HepG2 (cell line): ENCODE measurements around the gene ZNF625. TPM values are rescaled to one million over a fixed set of nuclear protein-coding genes. Genes with fewer than 3 reads are reported as not detected.
A peak's percentile ranks its signal among the peaks of the same experiment; 100 is the strongest.

ENCODE experiments used
- CBX5 ChIP-seq: sonication (generic); formaldehyde crosslinking; IDR thresholded peaks from 2 replicates; pipeline ENCODE4 v1.4.0; 2020; ENCODE audit warnings: missing genetic modification reagents, borderline replicate concordance
- E2F1 ChIP-seq: sonication (generic); formaldehyde crosslinking; IDR thresholded peaks from 2 replicates; pipeline ENCODE4 v1.5.0; 2020; ENCODE audit warnings: missing genetic modification reagents
- GZF1 ChIP-seq: sonication (generic); formaldehyde crosslinking; IDR thresholded peaks from 2 replicates; pipeline ENCODE4 v1.5.1; 2020; ENCODE audit warnings: mild to moderate bottlenecking, missing genetic modification reagents
- HMG20B ChIP-seq: conservative IDR thresholded peaks from 2 replicates; pipeline ENCODE4 v1.6.1; 2016; ENCODE audit warnings: missing genetic modification reagents, missing compliant biosample characterization
- MEF2D ChIP-seq: sonication (generic); formaldehyde crosslinking; IDR thresholded peaks from 2 replicates; pipeline ENCODE4 v1.5.1; 2020; ENCODE audit warnings: mild to moderate bottlenecking, missing genetic modification reagents
- MXI1 ChIP-seq: IDR thresholded peaks from 3 replicates; pipeline ENCODE4 v1.6.1; 2012; ENCODE audit warnings: low read depth, low read length, inconsistent platforms, borderline replicate concordance
- NFE2L2 ChIP-seq: fragments of 150-350 bp; IDR thresholded peaks from 2 replicates; pipeline ENCODE4 v1.6.1; 2014; ENCODE audit warnings: low read length
- NRL ChIP-seq: sonication (generic); formaldehyde crosslinking; IDR thresholded peaks from 2 replicates; pipeline ENCODE4 v1.5.0; 2020; ENCODE audit warnings: missing genetic modification reagents, mild to moderate bottlenecking, moderate library complexity, borderline replicate concordance
- RBM39 ChIP-seq: fragments of 200-400 bp; formaldehyde crosslinking; IDR thresholded peaks from one replicate; pipeline ENCODE4 v1.6.1; 2018; ENCODE audit warnings: antibody characterized with exemption, mild to moderate bottlenecking, low read depth, low read length; ENCODE audit not compliant: poor library complexity, severe bottlenecking
- RELA ChIP-seq: sonication (generic); formaldehyde crosslinking; IDR thresholded peaks from 2 replicates; pipeline ENCODE4 v1.4.0; 2020; ENCODE audit warnings: missing genetic modification reagents
- SMARCE1 ChIP-seq: fragments of 450-650 bp; IDR thresholded peaks from 2 replicates; pipeline ENCODE4 v1.6.1; 2017; ENCODE audit warnings: borderline replicate concordance
- SRSF1 ChIP-seq: fragments of 200-400 bp; formaldehyde crosslinking; optimal IDR thresholded peaks from 2 replicates; pipeline ENCODE3; 2017; ENCODE audit warnings: mild to moderate bottlenecking, low read depth, low read length, moderate library complexity
- TBX2 ChIP-seq: sonication (generic); formaldehyde crosslinking; IDR thresholded peaks from 2 replicates; pipeline ENCODE4 v1.5.0; 2020; ENCODE audit warnings: missing genetic modification reagents, mild to moderate bottlenecking, borderline replicate concordance
- TERF1 ChIP-seq: sonication (generic); formaldehyde crosslinking; IDR thresholded peaks from 2 replicates; pipeline ENCODE4 v1.8.0; 2022; ENCODE audit warnings: mild to moderate bottlenecking, missing genetic modification reagents, moderate library complexity
- TGIF2 ChIP-seq: IDR thresholded peaks from 2 replicates; pipeline ENCODE4 v1.6.1; 2016; ENCODE audit warnings: control low read depth, missing compliant biosample characterization
- TMF1 ChIP-seq: sonication (generic); formaldehyde crosslinking; IDR thresholded peaks from 2 replicates; pipeline ENCODE4 v1.8.1; 2022; ENCODE audit warnings: low read depth, missing genetic modification reagents
- ZBTB34 ChIP-seq: sonication (generic); formaldehyde crosslinking; IDR thresholded peaks from 2 replicates; pipeline ENCODE4 v1.8.0; 2022; ENCODE audit warnings: mild to moderate bottlenecking, missing genetic modification reagents
- ZNF225 ChIP-seq: sonication (generic); formaldehyde crosslinking; IDR thresholded peaks from 2 replicates; pipeline ENCODE4 v1.4.0; 2020; ENCODE audit warnings: mild to moderate bottlenecking, missing genetic modification reagents
- ZNF275 ChIP-seq: sonication (generic); formaldehyde crosslinking; IDR thresholded peaks from 2 replicates; pipeline ENCODE4 v1.8.0; 2022; ENCODE audit warnings: missing genetic modification reagents, mild to moderate bottlenecking, inconsistent platforms, borderline replicate concordance
- ZNF460 ChIP-seq: sonication (generic); formaldehyde crosslinking; IDR thresholded peaks from 2 replicates; pipeline ENCODE4 v1.5.1; 2020; ENCODE audit warnings: missing genetic modification reagents, mild to moderate bottlenecking, borderline replicate concordance
- ZNF501 ChIP-seq: sonication (generic); formaldehyde crosslinking; IDR thresholded peaks from 2 replicates; pipeline ENCODE4 v1.5.1; 2020; ENCODE audit warnings: mild to moderate bottlenecking, moderate library complexity, missing genetic modification reagents
- ZNF552 ChIP-seq: sonication (generic); formaldehyde crosslinking; IDR thresholded peaks from 2 replicates; pipeline ENCODE4 v1.9.0; 2022; ENCODE audit warnings: missing genetic modification reagents, mild to moderate bottlenecking, borderline replicate concordance
- ZNF616 ChIP-seq: sonication (generic); formaldehyde crosslinking; IDR thresholded peaks from 2 replicates; pipeline ENCODE4 v1.5.0; 2020; ENCODE audit warnings: low read depth, mild to moderate bottlenecking, missing genetic modification reagents
- ZNF660 ChIP-seq: sonication (generic); formaldehyde crosslinking; IDR thresholded peaks from 2 replicates; pipeline ENCODE4 v1.5.1; 2020; ENCODE audit warnings: mild to moderate bottlenecking, low read depth, missing genetic modification reagents, borderline replicate concordance
- ZNF816 ChIP-seq: sonication (generic); formaldehyde crosslinking; IDR thresholded peaks from 2 replicates; pipeline ENCODE4 v1.8.0; 2022; ENCODE audit warnings: missing genetic modification reagents, mild to moderate bottlenecking, borderline replicate concordance
- ZSCAN30 ChIP-seq: sonication (generic); formaldehyde crosslinking; IDR thresholded peaks from 2 replicates; pipeline ENCODE4 v1.5.0; 2020; ENCODE audit warnings: mild to moderate bottlenecking, missing genetic modification reagents
- polyA plus RNA-seq, 8 experiments: library from polyadenylated mRNA; depleted of rRNA in 3 of 8; stranded (reverse) in 7 of 8; unstranded in 1 of 8; fragments of >200 nt; fragmentation: Illumina TruSeq in 4 of 8; extraction: Trizol in 4 of 8; gene quantifications; 2 replicates each; pipeline versions ENCODE4 v1.2.1 to v1.2.3, GENCODE V29; 2011 to 2016; ENCODE audit warnings: low read depth in 4 of 8, missing spikeins in 1 of 8, mixed read lengths in 1 of 8; ENCODE audit not compliant: insufficient read depth in 1 of 8
- total RNA-seq, 5 experiments: library from RNA; depleted of rRNA; stranded (reverse); fragments of >200 nt; fragmentation: Illumina TruSeq; extraction: Trizol; gene quantifications; 2 replicates each; pipeline ENCODE4 v1.2.3, GENCODE V29; 2016; ENCODE audit warnings: low read depth in 1 of 5

The ZNF625 gene
- total and polyA plus RNA-seq, 2 of the 13 experiments (the other 11 are each of a cell fraction or from before 2014, with no cell fraction given): 1.7 to 12.2 TPM

GRCh38 chr19:12156223-12157058, at the start of gene ZNF625 (continued):
- peak; percentile 77 for TF ChIP-seq ZNF501 (CRISPR knock-in tag)
- TF ChIP-seq ZNF460: no peak
- TF ChIP-seq E2F1 (CRISPR knock-in tag): peak; percentile 68
- TF ChIP-seq RBM39: no peak
- peak; percentile 76; the same call in 1 of the 2 replicates for TF ChIP-seq ZNF225
- TF ChIP-seq TERF1: no peak
- TF ChIP-seq ZBTB34 (CRISPR knock-in tag): no peak
- TF ChIP-seq NFE2L2: no peak
- TF ChIP-seq NRL (CRISPR knock-in tag): no peak; the same call in 1 of the 2 replicates
- TF ChIP-seq MEF2D (CRISPR knock-in tag): peak; percentile 65
- TF ChIP-seq GZF1 (CRISPR knock-in tag): 0 out of 2 replicates have a peak, but pooled peaks have one; percentile 28
- peak; percentile 63; the same call in 1 of the 3 replicates for TF ChIP-seq MXI1
- TF ChIP-seq TGIF2 (CRISPR knock-in tag): no peak
- TF ChIP-seq ZSCAN30: no peak
- 0 out of 2 replicates have a peak, but pooled peaks have one; percentile 31 for TF ChIP-seq TMF1
- TF ChIP-seq ZNF552 (CRISPR knock-in tag): peak; percentile 54; the same call in 1 of the 2 replicates
- TF ChIP-seq TBX2: peak; percentile 69
- no peak for TF ChIP-seq HMG20B (CRISPR knock-in tag)
- TF ChIP-seq SMARCE1: no peak
- no peak for TF ChIP-seq SRSF1
- no peak for TF ChIP-seq RELA (CRISPR knock-in tag)
- TF ChIP-seq CBX5 (CRISPR knock-in tag): no peak
- TF ChIP-seq ZNF816 (CRISPR knock-in tag): no peak
- TF ChIP-seq ZNF275 (CRISPR knock-in tag): peak; percentile 77
- no peak for TF ChIP-seq ZNF660 (CRISPR knock-in tag)
- TF ChIP-seq ZNF616 (CRISPR knock-in tag): no peak
